Small intestine (tissue), 7 donors: Measurements from ENCODE around the gene ABHD8. TPM values are rescaled to one million over a fixed set of nuclear protein-coding genes. Genes with fewer than 3 reads are reported as not detected.
"Not testable (repeated sequence)": the region's sequence is repeated elsewhere in the genome, so short reads cannot be mapped to it uniquely, and the experiment has no call there.

Experiments used
- DNase-seq, 2 donors: peaks; one replicate each; pipeline versions ENCODE4 v3.0.0 to v3.0.0-alpha.2; 2013
- FAIRE-seq: peaks from 2 replicates; lab custom pipeline; 2012; peaks lifted over from hg19 to GRCh38; lab: Jason Lieb, UNC
- H3K27ac ChIP-seq, 3 donors: one replicate each; pipeline ENCODE4 v1.5.1; 2013; ENCODE audit warnings: low read length in 2 of 3, mild to moderate bottlenecking in 2 of 3, control low read depth in 1 of 3, inconsistent platforms in 1 of 3, low read depth in 1 of 3, moderate library complexity in 1 of 3
- H3K27me3 ChIP-seq, 3 donors: one replicate each; pipeline ENCODE4 v1.6.1; 2013; ENCODE audit warnings: low read length in 3 of 3, inconsistent platforms in 1 of 3; ENCODE audit not compliant: control insufficient read depth in 3 of 3, insufficient read depth in 3 of 3
- H3K36me3 ChIP-seq, 3 donors: one replicate each; pipeline ENCODE4 v1.6.1; 2013; ENCODE audit warnings: low read length in 3 of 3, inconsistent platforms in 1 of 3, low read depth in 1 of 3, mild to moderate bottlenecking in 1 of 3, moderate library complexity in 1 of 3; ENCODE audit not compliant: control insufficient read depth in 3 of 3, insufficient read depth in 2 of 3
- H3K4me1 ChIP-seq, 3 donors: one replicate each; pipeline ENCODE4 v1.6.1; 2013; ENCODE audit warnings: low read length in 2 of 3, inconsistent platforms in 1 of 3, low read depth in 1 of 3, mild to moderate bottlenecking in 1 of 3, moderate library complexity in 1 of 3; ENCODE audit not compliant: control insufficient read depth in 3 of 3, insufficient read depth in 2 of 3
- H3K4me3 ChIP-seq, 3 donors: one replicate each; pipeline ENCODE4 v1.5.1; 2013; ENCODE audit warnings: low read length in 3 of 3, control low read depth in 1 of 3, inconsistent platforms in 1 of 3, low read depth in 1 of 3, mild to moderate bottlenecking in 1 of 3, moderate library complexity in 1 of 3
- H3K9me3 ChIP-seq, 2 donors: one replicate each; pipeline ENCODE4 v1.6.1; 2013; ENCODE audit warnings: low read depth in 1 of 2, low read length in 1 of 2; ENCODE audit not compliant: control insufficient read depth in 2 of 2, insufficient read depth in 1 of 2
- WGBS, 3 donors: extraction: QIAGEN DNeasy Blood & Tissue Kit; methylation state at CpG; one replicate each; pipeline ENCODE4 v1.1.7; 2013; 5-methylcytosine and 5-hydroxymethylcytosine counted together
- polyA plus RNA-seq, 4 donors: library from polyadenylated mRNA; stranded (reverse) in 3 of 4; unstranded in 1 of 4; fragments of 200-250 nt in 3 of 4; fragments of 120-200 nt in 1 of 4; gene quantifications; one replicate each; pipeline versions ENCODE4 v1.2.1 to v1.2.3, GENCODE V29; 2013
- donor health status: healthy with polysubstance abuse.
- donor health status: control.
- donor health status: control.
- donor health status: Bipolar disorder and iron deficiency.
- donor health status: healthy.

The ABHD8 gene
- polyA plus RNA-seq, 4 donors: 2.2 to 5.1 (median 3.9) TPM

DNA sequence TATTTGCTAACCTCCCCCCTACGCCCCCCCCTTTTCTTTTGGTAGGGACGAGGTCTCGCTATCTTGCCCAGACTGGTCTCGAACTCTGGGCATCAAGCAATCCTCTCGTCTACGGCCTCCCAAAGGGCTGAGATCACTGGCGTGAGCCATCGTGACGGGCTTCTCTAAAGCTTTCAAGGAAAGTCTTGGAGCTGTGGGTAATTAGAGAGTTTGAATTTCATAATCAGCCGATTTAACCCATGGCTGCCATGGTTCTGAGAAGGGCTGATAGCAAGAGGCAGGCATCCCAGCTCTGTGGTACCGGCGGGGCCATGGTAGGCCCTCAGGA is 679 bp upstream of the ABHD8 start:
- H3K27ac ChIP-seq: no peak overlapping the region
- 61 to 75% (median 72%) methylated on average over 12 of the region's 12 CpGs for WGBS, 3 donors

DNA sequence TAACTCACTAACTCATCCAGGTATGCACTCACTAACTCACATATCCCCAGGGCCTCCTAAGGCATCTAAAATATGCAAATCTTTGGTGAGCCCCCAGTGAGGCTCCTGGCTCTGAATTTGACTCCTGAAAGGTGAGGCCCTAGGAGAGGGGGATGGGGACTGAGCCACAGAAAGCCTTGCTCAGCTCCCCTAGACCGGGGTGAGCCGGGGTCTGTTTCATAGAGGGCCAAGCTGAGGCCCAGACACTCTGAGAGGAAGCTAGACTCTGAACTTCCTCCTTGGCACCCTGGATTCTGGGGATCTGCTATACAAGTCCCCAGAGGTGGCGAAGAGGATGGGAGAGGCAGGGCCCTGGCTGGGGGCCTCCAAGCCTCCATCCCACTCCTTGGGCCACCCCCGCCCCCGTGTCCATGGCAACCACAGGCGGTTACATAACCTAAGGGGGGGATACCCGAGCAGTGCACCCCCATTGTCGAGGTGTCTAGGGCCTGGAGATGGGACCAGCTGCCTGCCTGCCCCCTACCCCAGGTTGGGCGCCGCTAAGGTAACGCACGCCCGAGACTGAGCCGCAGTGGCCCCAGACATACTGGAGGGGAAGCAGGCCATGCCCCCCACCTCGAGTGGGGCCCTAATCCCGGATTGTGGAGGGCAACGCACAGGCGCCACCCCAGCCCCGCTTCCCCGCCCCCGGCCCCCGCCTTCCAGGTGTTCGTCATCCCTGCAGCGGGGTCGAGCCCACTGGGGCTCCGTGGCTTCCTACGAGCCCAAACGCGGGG is 646 bp downstream of the ABHD8 start:
- Histone ChIP-seq H3K9me3 (no peaks in the 10 kb centered on the region), H3K27me3 (no peaks in the 10 kb centered on the region), H3K4me3 (peak overlapping the region; percentile 54 to 70 (median 60)), H3K4me1 (peaks cover 5 to 22% (median 7%) of the 10 kb centered on the region in 3 donors), H3K36me3 (peaks cover 0 to 4% (median 0%) of the 10 kb centered on the region in 3 donors), H3K27ac (peak overlapping the region in 1 of 3 donors; percentile 40)
- DNase-seq (peak in 1 of 2 donors; percentile 28), FAIRE-seq (no peak)
- 18 to 25% (median 21%) methylated on average over 16 to 29 of the region's 29 CpGs for WGBS, 3 donors

More for the DNA sequence above, 679 bp upstream of the ABHD8 start:
- no peak for DNase-seq
- Histone ChIP-seq H3K36me3 (peaks cover 0 to 4% (median 0%) of the 10 kb centered on the region in 3 donors), H3K4me1 (peaks cover 5 to 22% (median 7%) of the 10 kb centered on the region in 3 donors), H3K9me3 (no peaks in the 10 kb centered on the region), H3K4me3 (no peak overlapping the region), H3K27me3 (no peaks in the 10 kb centered on the region)
- FAIRE-seq: no peak

DNA sequence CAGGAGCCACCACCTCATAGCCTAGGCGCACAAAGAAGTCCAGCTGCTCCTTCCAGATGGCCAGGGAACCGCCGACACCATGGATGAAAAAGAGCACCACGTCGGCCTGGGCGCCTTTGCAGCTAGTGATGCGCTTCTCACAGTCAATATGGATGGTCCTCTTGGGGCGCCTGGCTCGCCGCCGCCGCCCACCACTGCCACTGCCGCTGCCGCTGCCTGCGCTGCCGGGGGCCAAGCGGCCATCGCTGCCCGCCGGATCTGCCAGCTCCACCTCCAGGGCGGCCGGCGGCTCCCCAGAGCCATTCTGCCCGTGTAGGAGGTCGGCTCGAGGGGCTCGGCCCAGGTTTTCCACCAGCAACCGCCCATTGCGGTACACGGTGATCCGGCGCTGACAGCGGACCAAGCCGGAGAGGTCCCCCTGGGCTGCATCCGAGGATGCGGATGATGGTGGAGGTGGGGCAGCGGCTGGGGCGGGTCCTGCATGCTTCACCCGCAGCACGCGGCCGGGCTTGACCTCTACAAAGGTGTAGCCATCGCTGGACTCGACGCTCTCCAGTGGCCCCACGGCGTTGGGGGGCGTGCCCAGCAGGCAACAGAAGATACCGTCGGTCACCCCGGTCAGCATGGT is 2.1 kb downstream of the ABHD8 start:
- H3K27me3 ChIP-seq: no peaks in the 10 kb centered on the region
- peaks cover 5 to 19% (median 7%) of the 10 kb centered on the region in 3 donors for H3K4me1 ChIP-seq
- DNase-seq (no peak), FAIRE-seq (no peak)
- H3K27ac ChIP-seq: no peak overlapping the region
- 95 to 96% (median 95%) methylated on average over 45 to 51 of the region's 51 CpGs for WGBS, 3 donors
- peaks cover 0 to 4% (median 0%) of the 10 kb centered on the region in 3 donors for H3K36me3 ChIP-seq
- H3K9me3 ChIP-seq: no peaks in the 10 kb centered on the region
- H3K4me3 ChIP-seq: no peak overlapping the region

DNA sequence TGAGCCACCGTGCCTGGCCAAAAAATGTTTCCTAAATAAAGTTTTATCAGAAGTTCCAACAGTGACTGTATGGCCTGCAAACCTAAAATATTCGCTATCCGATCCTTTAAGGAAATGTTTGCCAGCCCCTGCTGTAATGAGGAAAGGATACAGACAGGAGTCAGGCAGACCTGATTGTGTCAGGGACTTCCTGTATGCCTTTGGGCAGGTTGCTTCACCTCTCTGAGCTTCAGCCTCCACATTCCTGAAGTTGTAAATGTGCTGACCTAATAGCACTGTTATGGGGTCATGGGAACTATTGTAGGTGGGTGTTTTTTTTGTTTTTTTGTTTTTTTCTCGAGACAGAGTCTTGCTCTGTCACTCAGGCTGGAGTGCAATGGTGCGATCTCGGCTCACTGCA is 6.2 kb downstream of the ABHD8 start:
- peaks cover 0 to 2% (median 0%) of the 10 kb centered on the region in 3 donors for H3K4me1 ChIP-seq
- peaks cover 0 to 17% (median 0%) of the 10 kb centered on the region in 3 donors for H3K36me3 ChIP-seq
- H3K4me3 ChIP-seq: no peak overlapping the region
- no peak overlapping the region for H3K27ac ChIP-seq
- peaks cover 0 to 3% of the 10 kb centered on the region in 2 donors for H3K9me3 ChIP-seq
- FAIRE-seq: no peak
- WGBS, 3 donors: 91 to 96% (median 94%) methylated on average over 6 of the region's 6 CpGs
- H3K27me3 ChIP-seq: no peaks in the 10 kb centered on the region
- no peak for DNase-seq

DNA sequence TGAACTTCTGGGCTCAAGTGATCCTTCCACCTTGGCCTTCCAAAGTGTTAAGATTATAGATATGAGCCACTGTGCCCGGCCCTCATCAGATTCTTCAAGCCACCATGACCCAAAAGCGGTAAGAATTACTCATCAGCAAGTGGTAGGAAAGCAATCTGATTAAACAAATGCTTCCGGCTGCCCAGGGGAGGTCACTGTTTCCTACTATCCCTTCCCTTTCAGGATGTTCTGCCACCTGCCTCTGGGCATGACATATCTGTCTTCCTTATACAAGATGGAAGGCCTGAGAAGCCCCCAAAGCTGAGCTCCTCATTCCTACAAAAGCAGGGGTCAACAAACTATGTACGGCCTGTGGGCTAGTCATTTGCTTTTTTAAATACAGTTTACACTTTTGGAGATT is 7.0 kb downstream of the ABHD8 start:
- FAIRE-seq (no peak), DNase-seq (no peak)
- peaks cover 0 to 3% of the 10 kb centered on the region in 2 donors for H3K9me3 ChIP-seq
- no peak overlapping the region for H3K4me3 ChIP-seq
- H3K27ac ChIP-seq: no peak overlapping the region
- peaks cover 0 to 4% (median 0%) of the 10 kb centered on the region in 3 donors for H3K4me1 ChIP-seq
- 55 to 57% (median 56%) methylated on average over 4 of the region's 4 CpGs for WGBS, 3 donors
- H3K36me3 ChIP-seq: peaks cover 0 to 15% (median 0%) of the 10 kb centered on the region in 3 donors
- H3K27me3 ChIP-seq: no peaks in the 10 kb centered on the region

DNA sequence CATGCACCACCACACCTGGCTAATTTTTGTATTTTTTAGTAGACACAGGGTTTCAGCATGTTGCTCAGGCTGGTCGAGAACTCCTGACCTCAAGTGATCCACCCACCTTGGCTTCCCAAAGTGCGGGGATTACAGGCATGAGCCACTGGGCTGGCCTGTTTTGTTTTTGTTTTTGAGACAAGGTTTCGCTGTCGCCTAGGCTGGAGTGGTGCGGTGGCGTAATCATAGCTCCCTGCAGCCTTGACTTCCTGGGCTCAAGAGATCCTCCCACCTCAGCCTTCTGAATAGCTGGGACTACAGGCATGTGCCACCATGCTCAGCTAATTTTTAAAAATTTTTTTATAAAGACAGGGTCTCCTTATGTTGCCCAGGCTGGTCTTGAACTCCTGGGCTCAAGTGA is 7.7 kb downstream of the ABHD8 start:
- H3K4me1 ChIP-seq, H3K27ac ChIP-seq, FAIRE-seq, H3K4me3 ChIP-seq, H3K9me3 ChIP-seq, H3K27me3 ChIP-seq, DNase-seq: not testable (repeated sequence)
- H3K36me3 ChIP-seq: peaks cover 0 to 13% (median 0%) of the 10 kb centered on the region in 3 donors
- 95 to 98% (median 96%) methylated on average over 6 of the region's 6 CpGs for WGBS, 3 donors

DNA sequence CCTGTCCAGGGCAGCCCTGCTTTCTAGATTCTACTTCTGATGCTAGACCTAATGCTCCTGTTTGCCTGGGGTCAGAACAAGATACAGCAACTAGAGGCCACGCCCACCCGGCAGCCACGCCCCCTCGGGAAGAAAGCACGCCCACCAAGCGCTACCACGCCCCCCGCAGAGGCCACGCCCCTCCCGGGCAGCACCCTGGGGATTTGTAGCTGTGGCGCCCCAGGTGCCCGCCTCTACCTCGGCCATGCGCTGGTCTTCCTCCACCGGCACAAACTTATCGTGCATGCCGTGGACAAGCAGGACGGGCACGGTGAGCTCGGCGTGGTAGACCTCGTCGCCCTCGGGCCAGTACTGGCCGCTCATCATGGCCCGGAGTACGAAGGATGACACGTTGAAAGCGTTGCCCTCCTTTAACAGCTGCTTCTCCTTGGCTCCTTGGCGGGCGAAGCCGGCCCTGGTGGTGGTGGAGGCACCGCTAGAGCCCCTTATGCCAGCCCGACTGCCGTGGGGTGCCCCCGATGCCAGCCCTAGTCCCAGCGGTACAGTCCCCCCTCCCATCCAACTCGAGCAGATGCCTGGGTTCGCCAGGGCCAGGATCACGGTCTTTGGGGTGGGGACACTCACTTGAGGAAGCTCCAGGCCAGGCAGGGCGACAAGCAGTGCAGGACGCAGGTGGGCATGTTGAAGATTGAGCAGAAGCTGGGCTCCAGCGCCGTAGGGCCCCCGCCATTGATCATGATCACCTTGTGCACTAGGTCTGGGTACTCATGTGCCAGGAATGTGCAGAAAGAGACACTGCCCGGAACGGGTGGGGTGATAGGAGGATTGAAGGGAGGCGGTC is 9.0 kb downstream of the ABHD8 start:
- Histone ChIP-seq H3K4me3 (no peak overlapping the region), H3K9me3 (peaks cover 0 to 3% of the 10 kb centered on the region in 2 donors), H3K36me3 (peaks cover 0 to 13% (median 0%) of the 10 kb centered on the region in 3 donors), H3K27ac (no peak overlapping the region), H3K27me3 (no peaks in the 10 kb centered on the region), H3K4me1 (peaks cover 0 to 4% (median 0%) of the 10 kb centered on the region in 3 donors)
- 78 to 82% (median 82%) methylated on average over 41 to 48 of the region's 48 CpGs for WGBS, 3 donors
- FAIRE-seq: no peak
- DNase-seq: no peak

DNA sequence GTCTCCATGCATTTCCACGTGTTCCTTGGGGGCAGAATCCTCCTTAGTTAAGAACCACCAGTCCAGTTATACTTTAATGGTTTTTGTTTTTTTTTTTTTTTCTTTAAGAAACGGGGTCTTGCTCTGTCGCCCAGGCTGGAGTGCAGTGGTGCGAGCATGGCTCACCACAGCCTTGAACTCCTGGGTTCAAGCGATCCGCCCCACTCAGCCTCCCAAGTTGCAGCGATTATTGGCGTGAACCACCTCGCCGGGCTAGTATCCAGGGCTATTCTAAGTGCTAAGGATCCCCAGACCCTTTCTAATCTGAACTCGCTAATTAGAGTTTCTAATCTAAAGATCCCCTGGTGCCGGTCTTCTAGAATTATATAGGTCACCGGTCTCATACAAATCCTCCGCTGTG is 9.6 kb downstream of the ABHD8 start:
- Histone ChIP-seq H3K4me1 (peaks cover 0 to 4% (median 0%) of the 10 kb centered on the region in 3 donors), H3K27me3 (no peaks in the 10 kb centered on the region), H3K4me3 (no peak overlapping the region), H3K36me3 (peaks cover 0 to 13% (median 0%) of the 10 kb centered on the region in 3 donors), H3K27ac (no peak overlapping the region), H3K9me3 (peaks cover 0 to 3% of the 10 kb centered on the region in 2 donors)
- FAIRE-seq (no peak), DNase-seq (no peak)
- 90 to 93% (median 91%) methylated on average over 14 of the region's 14 CpGs for WGBS, 3 donors
